HG02885 (cell line): ENCODE data around the gene ERGIC2.
A peak's percentile ranks its signal among the peaks of the same experiment; 100 is the strongest.
"Not testable (repeated sequence)": the region's sequence is repeated elsewhere in the genome, so short reads cannot be mapped to it uniquely, and the experiment has no call there.

Experiments
- ATAC-seq: cut with Tn5 transposase; IDR thresholded peaks from one replicate; pipeline ENCODE4 v1.9.1; 2021; ENCODE audit warnings: mild to moderate bottlenecking; ENCODE audit not compliant: unreplicated experiment, poor library complexity

Gene ERGIC2, protein sequence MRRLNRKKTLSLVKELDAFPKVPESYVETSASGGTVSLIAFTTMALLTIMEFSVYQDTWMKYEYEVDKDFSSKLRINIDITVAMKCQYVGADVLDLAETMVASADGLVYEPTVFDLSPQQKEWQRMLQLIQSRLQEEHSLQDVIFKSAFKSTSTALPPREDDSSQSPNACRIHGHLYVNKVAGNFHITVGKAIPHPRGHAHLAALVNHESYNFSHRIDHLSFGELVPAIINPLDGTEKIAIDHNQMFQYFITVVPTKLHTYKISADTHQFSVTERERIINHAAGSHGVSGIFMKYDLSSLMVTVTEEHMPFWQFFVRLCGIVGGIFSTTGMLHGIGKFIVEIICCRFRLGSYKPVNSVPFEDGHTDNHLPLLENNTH

DNA sequence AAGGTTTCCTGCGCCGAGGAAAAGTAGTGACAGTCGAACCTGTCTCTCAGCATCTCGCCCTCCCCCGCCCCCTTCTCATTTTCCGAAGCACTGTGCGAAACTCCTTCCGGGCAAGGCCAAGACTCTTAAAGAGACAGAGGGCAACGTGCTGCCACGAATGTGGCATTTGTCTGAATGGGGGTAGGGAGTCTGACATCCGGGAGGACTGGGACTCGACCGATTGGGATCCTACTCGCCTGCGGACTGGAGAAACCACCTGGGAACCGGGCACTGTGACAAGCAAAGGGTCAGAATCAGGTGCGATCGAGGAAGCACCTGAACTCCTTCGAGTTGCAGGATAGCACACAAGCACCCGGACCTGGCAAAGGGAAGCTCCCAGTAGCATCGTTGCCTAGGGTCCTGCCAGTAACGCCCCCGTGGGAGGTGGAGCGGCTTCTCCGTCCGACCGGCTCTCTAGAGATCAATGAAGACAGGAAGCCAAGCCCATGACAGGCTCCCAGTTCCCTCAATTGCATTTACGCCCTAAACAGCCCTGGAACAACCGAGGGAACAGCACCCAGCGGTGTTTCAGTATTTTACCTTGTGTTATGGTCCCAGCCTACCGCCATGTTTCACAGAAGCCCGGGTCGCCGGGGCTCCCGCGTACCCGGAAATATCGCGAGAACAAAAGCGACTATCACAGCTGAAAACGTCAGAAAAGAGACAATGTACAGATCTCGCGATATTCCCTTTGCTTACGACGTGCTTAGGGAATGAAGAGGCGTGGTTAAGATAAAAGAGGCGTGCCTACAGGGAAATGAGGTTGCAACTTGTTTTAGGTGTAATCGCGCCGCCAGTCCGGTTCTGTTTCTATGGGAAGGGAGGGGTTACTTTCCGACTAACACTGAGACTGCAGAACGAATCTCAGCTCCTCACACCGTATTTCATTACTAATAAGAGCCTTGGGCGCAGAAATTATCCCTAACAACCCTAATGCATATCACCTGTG is at the start of gene ERGIC2:
ERGIC2 (minus strand) TSS at position 637 of the 988 bp plus-strand sequence. CDS start 9,539 bp downstream, outside the sequence.
- peak; percentile 96 for ATAC-seq

DNA sequence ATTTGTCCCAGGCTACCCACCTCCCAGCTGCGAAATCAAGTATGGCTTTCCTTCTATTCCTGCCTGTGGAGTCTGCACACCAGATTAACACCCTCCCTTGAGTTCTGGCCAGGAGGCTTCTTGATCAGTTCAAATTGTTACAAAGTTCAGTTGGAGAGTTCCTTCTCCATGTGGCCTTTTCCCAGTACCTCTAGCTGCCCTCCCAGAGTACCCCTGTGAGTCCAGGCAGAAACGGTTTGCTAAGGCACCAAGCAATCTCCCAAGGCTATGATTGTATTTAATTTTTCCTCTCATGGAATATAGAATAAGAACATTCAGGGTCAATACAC is 49.7 kb upstream of the ERGIC2 start:
- ATAC-seq = no peak

DNA sequence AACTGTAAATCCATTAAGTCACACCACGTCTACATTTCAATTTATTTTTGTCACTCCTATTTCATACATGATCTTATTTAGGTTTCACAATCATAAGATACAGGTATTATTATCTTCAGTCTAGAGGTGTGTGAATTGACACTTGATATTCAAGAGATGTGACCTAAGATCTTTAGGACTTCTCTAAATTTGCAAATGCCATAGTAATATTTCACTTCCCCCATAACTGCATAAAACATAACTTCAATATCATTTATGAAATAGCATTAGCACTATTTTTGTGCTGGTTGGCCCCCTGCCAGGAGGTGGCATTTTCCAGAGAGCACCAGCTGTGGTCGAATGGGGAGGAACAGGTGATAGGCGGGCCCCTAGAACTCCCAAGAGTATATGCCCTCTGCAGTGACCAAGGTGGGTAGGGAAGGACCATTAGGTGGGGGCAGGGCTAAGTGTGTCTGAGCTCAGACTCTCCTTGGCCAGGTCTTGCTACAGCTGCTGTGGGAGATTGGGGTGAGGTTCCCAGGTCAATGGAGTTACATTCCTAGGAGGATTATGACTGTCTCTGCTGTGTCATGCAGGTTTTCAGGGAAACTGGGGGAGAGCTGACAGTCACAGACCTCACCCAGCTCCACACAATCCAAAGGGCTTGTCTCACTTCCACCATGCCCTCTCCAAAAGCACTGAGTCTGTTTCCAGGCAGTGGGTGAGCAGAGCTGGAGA is 49.2 kb upstream of the ERGIC2 start:
- no peak for ATAC-seq

DNA sequence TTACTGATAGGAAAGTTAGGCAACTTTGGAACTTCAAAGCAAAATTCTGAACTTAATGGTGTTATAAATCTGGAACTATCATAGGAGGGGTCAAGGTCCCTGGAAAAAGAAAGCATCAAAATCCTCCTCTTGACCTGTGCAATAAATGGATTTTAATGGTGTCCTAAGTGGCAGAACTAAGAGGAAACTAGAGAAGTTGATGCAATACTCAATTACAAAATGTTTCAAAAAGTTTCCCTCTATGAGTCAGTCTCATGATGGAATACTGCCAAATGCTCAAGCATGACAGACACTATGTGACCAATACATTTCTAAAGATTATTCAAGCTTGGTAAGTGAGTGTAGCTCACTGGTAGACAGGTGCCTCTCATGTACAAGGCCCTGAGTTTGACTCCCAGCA is 47.7 kb upstream of the ERGIC2 start:
- peak; percentile 51 for ATAC-seq

DNA sequence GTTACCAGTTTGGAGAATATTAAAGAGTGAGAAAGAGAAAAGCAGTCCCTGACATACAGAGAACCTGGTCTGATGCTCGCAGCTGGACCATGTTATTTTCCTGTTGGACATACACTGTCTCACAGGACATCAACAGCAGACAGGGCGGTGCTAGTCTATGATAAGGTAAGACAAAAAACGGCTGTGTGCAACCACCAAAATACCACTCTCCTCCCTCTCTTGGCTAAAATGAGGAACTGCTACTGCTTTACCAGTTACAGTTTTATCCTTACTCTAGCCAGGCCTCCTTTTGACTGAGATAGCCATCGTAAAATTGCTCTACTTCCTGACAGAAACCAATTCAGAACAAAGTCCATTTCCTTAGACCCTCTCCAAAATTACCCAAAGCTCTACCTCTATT is 47.0 kb upstream of the ERGIC2 start:
- ATAC-seq = peak; percentile 99

DNA sequence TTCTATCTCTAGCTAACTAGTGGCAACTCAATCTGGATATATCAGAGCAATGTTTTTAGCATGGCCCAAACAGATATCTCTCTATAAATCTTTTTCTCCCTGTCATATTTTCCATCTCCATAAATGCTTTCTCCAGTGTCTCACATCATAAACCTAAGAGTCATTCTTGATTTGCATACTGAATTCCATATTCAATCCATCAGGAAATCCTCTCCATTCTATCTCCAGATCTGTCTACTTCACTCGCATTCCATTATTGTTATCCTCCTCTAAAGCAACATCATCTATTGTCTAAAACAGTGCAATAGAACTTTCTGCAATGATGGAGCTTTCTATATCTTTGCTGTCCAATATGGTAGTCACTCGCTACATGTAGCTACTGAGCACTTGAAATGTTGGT is 45.5 kb upstream of the ERGIC2 start:
- ATAC-seq = no peak

DNA sequence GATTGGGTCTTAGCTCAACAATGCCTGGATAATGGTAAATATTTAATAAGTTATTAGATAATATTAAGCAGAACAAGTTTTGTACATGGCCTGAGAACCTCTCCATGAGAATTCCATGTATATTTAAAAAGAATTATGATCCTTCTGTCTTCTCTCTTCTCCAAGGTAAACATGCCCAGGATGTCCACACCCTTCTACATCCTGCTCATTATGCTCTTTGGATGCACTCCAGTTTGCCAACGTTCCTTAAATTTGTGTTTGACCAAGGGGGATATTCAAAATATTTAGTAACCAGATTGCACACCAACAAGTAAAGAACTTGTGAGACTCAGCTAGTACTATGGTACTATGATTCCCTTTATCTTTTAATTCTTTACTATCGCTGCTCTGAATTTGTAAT is 44.8 kb upstream of the ERGIC2 start:
- ATAC-seq = no peak

DNA sequence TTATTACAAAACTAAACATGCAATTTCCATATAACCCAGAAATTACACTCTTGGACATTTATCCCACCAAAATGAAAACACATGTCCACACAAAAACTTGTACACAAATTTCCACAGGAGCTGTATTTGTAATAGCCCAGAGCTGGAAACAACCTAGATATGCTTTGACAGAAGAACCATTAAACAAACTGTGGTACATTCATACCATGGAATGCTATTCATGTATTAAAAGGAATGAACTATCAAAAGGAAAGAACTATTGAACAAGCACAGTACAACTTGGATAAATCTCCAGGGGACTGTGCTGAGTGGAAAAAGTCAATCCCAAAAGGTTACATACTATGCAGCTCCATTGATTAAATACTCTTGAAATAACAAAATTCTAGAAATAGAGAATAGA is 35.8 kb upstream of the ERGIC2 start:
- no peak for ATAC-seq

DNA sequence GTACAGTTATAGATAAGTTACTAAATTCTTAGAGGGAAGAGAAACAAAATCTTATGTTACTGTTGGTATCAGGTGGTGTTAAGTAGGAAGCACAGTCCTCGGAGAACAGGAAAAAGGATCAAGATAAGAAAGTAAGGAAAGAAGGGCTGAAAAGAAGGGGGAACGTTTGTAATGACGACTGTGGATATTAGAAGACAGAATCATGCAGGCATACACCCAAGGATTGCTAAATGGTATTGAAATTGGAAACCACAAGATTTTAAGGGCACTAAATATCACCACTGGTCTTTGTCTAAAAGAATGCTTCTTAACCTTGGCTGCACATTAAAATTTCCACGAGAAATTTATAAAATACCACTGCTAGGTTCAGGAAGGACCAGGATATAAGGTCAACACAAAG is 34.1 kb upstream of the ERGIC2 start:
- ATAC-seq = no peak

DNA sequence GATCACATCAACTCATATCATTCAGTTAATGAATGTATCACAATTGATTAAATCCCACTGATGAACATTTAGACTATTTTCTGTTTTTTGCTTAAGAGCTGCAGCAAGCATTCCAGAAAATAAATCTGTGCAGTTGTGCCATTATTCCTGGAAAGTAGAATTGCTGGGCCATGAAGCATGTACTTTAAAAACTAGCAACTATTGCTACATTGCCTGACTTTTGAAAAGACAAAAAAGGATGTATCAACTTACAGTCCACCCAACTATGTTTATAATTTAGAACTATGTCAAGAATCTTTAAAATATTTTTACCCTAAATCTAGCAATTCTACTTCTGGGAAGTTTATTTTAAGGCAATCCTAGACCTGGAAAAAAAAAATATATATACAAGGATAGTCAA is 33.4 kb upstream of the ERGIC2 start:
- ATAC-seq = no peak

DNA sequence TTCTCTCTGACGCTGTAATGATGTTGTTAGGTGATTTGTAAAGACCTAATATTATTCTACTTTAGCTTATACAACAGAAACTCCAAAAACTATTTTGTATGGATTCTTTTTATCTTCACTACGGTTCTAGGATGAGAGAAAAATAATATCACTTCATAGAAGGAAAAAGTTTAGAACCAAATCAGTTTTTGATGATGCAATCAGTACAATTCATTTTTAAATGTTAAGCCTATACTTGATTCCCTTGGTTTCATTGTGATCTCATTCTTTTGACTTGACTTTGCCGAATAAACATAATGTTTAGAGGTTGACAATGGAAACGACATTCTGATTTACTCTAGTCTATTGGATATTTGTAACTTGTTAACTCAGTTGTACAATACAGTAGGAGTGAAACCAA is 24.6 kb upstream of the ERGIC2 start:
- no peak for ATAC-seq

DNA sequence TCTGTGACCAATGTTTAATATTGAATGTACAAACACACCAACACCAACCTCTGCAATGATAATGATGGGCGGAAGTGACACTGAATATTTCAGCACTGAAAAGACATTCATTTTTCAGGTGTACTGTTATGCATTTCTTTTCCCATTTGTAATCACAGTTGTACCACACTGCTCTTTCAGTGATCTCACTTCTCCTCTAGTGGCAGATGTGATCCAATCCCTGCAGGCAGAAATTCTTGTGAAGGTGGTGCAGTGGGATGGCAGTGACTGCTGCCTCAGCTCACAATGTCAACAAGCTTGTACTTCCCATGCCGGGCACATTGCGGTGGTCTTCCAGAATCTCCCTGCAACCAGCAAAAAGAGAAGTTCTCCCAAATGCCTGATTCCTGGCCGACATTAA is 23.0 kb upstream of the ERGIC2 start:
- no peak for ATAC-seq

DNA sequence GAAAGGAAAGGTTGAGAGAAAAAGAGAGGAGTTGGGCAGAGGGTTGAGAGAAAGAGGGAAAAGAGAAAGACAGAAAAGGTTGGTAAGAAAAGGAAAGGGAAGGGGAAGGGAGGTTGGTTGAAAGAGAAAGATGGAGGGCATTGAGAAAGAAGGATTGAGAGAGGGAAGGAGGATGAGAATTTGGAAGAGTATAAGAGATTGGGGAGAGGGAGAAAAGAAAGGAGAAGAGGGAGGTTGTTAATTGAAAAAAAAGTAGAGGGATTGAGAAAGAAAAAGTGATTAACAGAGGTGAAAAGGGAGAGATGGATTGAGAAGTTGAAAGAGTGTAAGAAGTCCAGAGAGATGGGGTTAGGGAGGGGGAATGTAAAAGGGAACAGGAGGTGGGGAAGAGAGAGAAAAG is 21.5 kb upstream of the ERGIC2 start:
- no peak for ATAC-seq

DNA sequence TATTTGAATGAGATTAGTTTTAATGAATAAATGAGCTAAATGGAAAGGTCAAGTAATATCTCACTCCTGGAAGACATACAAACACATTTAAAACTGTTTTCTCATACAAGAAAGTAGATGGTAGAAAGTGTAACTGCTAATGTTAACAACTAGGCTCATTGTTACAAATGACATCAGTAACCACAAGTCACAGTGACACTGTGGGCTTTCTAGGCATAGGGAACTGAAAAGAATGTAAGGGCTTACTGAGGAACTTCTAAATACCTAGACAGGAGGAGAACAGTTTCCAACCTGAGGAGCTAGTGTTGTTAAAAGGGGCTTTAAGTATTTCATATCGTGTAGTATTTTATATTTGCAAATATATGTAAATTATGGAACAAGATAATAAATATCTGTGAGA is 17.5 kb upstream of the ERGIC2 start:
- ATAC-seq = peak; percentile 93

DNA sequence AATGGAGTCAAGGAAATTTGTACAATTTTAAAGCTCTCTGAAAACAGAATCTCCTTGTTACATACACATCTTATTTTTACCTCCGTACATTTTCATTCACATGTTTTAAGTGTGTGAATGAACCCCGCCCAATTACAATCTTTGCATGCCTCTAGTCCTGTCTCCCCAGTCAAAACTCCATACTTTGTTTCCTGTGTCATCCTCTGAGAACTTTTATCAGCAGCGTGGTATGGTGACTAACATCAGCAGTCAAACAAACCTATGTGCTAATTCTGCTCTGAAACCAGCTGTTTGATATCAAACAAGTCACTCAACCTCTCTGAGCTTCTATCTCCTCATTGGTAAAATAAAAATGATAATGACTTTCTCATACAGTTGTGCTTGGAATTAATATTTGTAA is 15.8 kb upstream of the ERGIC2 start:
- ATAC-seq = no peak

DNA sequence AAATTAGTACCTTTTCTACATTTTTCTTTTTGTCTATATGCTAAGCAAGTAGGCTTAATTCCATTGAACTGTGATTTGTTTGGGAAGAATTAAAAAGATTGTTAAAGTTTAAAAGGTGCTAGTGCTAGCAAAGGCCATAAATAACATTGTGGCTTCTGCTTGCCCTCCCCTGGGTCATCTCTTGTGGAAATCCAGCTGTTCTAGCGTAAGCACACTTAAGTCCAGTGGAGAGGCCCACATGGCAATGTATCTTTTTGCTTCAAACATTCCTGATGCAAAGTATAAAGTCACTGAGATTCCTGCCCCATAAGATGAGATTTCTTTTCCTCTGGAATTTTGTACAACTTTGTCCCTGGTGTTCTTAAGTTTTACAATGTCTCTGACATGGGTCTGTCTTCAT is 14.4 kb upstream of the ERGIC2 start:
- ATAC-seq = no peak

DNA sequence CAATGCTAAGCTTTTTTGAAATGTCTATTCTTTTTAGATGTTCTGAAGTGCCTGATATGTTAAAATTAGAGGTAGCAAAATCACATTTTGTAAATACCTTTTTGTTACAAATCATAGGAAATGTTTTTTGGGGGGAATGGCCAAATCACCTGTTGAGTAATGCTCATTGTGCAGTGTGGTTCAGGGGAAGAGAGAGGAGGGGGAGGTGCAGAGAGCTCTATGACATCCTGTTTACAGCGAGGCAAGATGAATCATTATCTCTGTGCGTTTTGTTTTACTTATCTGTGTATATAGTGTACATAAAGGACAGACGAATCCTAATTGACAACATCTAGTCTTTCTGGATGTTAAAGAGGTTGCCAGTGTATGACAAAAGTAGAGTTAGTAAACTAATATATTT is 9.4 kb upstream of the ERGIC2 start:
- ATAC-seq = not testable (repeated sequence)

DNA sequence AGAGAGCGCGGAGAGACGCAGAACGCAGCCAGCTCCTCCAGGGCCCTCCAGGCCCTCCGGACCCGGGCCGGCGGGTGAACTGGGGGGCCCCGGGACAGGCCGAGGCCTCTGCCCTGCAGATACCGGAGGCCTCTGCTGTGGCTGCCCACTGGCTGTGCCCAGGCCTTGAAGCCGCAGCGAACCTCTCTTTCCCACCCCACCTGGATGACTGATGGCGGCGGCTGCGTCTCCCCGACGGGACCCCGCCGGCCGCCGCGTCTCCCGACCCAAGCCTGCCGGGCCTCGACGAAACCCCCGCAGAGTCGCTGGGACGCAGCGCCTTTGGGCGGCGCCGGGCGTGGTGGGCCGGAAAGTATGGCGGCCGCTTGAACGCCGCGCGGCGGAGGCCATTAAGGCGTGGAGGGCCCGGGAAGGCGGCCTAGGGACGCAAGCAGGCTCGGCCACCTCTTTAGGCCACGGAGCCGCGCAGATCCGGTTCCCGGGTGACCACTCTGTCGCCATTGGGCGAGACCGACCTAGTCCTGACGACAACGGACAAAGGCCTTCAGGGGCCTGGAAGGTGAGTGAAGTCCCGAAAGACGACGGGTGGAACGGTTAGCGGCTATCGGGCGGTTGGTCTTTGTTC is 8.4 kb upstream of the ERGIC2 start:
- no peak for ATAC-seq

DNA sequence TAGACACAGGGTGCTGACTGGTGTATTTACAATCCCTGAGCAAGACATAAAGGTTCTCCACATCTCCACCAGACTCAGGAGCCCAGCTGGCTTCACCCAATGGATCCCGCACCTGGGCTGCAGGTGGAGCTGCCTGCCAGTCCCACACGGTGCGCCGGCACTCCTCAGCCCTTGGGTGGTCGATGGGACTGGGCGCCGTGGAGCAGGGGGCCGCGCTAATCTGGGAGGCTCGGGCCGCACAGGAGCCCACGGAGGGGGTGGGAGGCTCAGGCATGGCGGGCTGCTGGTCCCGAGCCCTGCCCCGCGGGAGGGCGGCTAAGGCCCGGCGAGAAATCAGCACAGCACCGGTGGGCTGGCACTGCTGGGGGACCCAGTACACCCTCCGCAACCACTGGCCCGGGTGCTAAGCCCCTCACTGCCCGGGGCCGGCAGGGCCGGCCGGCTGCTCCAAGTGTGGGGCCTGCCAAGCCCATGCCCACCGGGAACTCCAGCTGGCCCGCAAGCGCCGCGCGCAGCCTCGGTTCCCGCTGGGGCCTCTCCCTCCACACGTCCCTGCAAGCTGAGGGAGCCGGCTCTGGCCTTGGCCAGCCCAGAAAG is 5.2 kb upstream of the ERGIC2 start:
- not testable (repeated sequence) for ATAC-seq

DNA sequence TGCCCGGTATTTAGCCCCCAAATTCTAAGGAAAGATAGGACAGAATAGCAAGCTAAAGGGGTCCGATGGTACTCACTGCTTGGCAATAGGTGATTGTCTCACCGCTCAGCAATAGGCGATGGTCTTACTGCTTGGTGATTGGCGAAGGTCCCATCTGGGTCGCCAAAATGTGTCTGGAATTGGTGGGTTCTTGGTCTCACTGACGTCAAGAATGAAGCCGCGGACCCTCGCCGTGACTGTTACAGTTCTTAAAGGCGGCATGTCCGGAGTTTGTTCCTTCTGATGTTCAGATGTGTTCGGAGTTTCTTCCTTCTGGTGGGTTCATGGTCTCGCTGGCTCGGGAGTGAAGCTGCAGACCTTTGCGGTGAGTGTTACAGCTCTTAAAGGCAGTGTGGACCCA is 4.2 kb upstream of the ERGIC2 start:
- ATAC-seq = not testable (repeated sequence)
